ENCODE data around the gene IMMT.

The IMMT gene

DNA sequence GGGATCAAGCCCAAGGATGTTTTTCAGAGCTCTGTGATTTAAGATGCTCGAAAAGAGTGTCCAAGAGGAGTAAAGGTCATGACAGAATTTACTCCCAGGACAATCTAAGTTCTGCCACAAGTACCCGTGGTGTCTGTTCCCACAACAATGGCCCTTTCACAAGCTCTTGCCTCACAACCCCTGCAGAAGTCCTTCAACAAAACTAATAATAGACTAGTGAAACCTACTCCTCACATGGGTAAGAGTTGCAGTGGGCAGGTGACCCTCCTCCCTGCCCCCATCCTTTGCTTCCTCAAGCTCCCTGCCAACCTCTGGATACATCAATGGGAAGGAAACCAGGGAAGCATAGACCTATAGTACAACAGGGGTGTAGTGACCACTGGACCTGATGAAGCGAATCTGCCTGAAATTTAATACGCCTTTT, 54.3 kb downstream of the IMMT start:
- TF ChIP-seq, protein P1, sequence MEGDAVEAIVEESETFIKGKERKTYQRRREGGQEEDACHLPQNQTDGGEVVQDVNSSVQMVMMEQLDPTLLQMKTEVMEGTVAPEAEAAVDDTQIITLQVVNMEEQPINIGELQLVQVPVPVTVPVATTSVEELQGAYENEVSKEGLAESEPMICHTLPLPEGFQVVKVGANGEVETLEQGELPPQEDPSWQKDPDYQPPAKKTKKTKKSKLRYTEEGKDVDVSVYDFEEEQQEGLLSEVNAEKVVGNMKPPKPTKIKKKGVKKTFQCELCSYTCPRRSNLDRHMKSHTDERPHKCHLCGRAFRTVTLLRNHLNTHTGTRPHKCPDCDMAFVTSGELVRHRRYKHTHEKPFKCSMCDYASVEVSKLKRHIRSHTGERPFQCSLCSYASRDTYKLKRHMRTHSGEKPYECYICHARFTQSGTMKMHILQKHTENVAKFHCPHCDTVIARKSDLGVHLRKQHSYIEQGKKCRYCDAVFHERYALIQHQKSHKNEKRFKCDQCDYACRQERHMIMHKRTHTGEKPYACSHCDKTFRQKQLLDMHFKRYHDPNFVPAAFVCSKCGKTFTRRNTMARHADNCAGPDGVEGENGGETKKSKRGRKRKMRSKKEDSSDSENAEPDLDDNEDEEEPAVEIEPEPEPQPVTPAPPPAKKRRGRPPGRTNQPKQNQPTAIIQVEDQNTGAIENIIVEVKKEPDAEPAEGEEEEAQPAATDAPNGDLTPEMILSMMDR (IDR thresholded peaks at IDR 0.05; ENCODE audit: low read depth, low read length): no peak
- H3K4me3 ChIP-seq (ENCODE audit: low read depth, low read length): no peak overlapping the region

DNA sequence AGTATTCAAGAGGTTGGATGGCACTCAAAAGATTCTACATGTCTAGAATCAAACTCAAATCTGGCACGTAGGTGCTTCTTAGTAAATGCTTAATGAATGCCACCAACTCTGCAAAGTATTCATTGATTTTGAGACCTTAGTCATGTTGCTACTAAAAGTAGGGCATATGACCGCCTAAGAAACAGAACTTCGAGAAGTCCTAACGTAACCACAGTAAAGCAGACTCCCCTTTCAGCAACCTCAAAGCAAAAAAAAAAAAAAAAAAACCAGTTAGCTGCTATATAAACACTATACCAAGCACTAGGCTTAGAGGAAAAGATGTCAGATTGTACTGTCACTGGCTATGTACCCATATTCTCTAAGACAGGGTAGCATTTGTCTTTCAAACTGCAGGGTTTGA, 55.3 kb downstream of the IMMT start:
- TF ChIP-seq, protein P1 (IDR thresholded peaks at IDR 0.05; ENCODE audit: low read depth, low read length): no peak

DNA sequence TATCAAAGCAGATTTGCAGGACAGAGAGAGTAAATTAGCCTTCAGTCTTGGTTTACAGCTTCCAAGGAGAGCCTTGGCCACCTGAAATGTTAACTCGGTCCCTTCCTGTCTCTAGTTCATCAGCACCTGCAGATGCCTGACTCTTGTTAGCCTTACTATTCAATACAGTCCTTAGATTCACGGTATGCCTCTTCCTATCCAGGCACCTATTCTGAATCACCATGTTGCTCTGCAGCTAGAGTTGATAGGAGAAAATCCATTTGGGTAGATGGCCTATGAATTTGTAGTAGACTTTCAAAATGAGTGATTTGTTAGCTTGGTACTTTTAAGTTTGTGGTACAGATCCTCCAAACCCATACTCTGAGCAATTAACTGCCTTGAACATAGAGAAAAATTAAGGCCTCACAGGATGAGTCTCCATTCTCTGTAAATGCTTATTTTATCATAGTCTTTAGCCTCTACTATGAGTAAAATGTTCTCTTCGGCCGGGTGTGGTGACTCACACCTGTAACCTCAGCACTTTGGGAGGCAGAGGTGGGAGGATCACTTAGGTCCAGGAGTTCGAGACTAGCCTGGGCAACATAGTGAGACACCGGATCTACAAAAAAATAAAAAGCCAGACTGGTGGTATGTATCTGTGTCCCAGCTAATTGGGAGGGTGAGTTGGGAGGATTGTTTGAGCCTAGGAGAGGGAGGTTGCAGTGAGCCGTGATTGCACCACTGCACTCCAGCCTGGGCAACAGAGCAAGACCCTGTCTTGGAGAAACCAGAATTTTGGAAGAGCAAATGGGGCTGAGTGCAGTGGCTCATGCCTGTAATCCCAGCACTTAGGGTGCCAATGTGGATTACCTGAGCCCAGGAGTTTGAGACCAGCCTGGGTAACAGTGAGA, 56.3 kb downstream of the IMMT start:
- TF ChIP-seq, protein P1 (IDR thresholded peaks at IDR 0.05; ENCODE audit: low read depth, low read length): no peak
- H3K4me3 ChIP-seq (ENCODE audit: low read depth, low read length): no peak overlapping the region

More for the DNA sequence above, 55.3 kb downstream of the IMMT start:
- H3K4me3 ChIP-seq (ENCODE audit: low read depth, low read length): no peak overlapping the region

DNA sequence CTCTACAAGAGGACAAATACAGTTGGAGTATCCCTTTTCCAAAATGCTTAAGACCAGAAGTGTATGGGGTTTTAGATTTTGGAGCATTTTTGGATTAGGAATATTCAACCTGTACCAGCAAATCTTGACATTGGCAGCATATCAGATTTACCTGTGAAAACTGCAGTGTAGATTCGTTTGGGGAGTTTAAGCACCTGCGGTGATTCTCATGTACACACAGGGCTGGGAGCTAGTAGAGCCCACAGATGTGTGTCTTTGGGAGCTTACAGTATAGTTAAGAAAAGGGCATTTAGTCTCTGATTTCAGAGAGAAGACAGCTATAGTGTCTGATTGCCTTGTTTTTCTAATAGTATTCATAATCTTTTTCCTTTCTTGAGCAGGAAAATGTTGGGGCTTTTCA, 59.1 kb downstream of the IMMT start:
- TF ChIP-seq, protein P1 (IDR thresholded peaks at IDR 0.05; ENCODE audit: low read depth, low read length): no peak
- no peak overlapping the region for H3K4me3 ChIP-seq (ENCODE audit: low read depth, low read length)

DNA sequence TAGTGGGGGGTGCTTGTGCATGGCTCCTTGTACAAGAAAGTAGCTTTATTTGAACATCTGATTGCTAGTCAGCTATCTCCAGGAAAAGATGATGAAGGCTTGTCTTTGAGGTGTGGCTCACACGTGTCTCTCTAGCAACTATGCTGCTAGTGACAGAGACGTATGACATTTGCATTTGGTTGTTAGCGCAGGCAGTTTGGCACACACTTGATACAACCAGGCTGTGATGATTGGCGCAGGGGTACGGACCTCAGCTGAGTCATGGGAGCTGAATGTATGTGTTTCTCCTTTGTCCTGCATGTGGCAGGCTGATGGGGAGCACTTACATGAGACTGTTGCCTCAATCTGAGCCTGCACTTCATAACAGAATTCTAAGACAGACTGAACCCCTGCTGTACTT, 59.6 kb downstream of the IMMT start:
- TF ChIP-seq, protein P1 (IDR thresholded peaks at IDR 0.05; ENCODE audit: low read depth, low read length): no peak
- H3K4me3 ChIP-seq (ENCODE audit: low read depth, low read length): no peak overlapping the region

GRCh38 chr2:86134709-86135108, 60.6 kb downstream of the IMMT start:
- H3K4me3 ChIP-seq (ENCODE audit: low read depth, low read length): no peak overlapping the region
- TF ChIP-seq, protein P1 (IDR thresholded peaks at IDR 0.05; ENCODE audit: low read depth, low read length): no peak

DNA sequence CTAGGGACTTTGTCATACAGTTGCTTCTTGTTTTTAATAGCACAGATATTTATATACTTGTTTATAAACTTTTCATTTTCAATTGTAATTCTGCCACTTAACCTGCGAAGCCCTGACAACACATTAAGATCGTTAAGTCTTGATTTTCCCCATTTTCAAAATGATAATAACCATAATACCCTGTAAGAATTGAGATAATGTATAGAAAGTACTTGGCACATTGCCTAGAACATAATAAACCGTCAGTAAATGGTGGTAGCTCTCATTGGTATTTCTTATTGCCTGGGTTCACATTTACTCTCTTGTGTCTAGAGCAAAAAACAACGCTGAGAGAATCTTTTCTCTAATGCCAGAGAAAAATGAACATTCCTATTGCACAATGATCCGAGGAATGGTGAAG, 70.6 kb downstream of the IMMT start:
- no peak overlapping the region for H3K4me3 ChIP-seq (ENCODE audit: low read depth, low read length)
- TF ChIP-seq, protein P1 (IDR thresholded peaks at IDR 0.05; ENCODE audit: low read depth, low read length): no peak
